Neutrophil (primary cell): Measurements from ENCODE around the gene IFIH1.

ENCODE experiments used
- H3K27ac ChIP-seq: fragments of 200-600 bp; sonication (generic); 2 replicates; pipeline ENCODE4 v1.5.1; 2016; ENCODE audit warnings: mild to moderate bottlenecking, moderate library complexity
- H3K27me3 ChIP-seq: fragments of 200-600 bp; sonication (generic); 2 replicates; pipeline ENCODE4 v1.6.0; 2016; ENCODE audit warnings: mild to moderate bottlenecking
- H3K36me3 ChIP-seq: fragments of 200-600 bp; sonication (generic); 2 replicates; pipeline ENCODE4 v1.5.1; 2017
- H3K4me1 ChIP-seq, 2 experiments: fragments of 200-600 bp in 1 of 2; sonication (generic) in 1 of 2; 1 replicate in 1 of 2; 2 replicates in 1 of 2; pipeline versions ENCODE4 v1.5.1 to v1.6.1; 2013 to 2016; ENCODE audit warnings: low read depth in 1 of 2, low read length in 1 of 2, mild to moderate bottlenecking in 1 of 2, moderate library complexity in 1 of 2; ENCODE audit not compliant: control insufficient read depth in 1 of 2, insufficient read depth in 1 of 2
- H3K4me3 ChIP-seq, 2 experiments: fragments of 200-600 bp in 1 of 2; sonication (generic) in 1 of 2; 1 replicate in 1 of 2; 2 replicates in 1 of 2; pipeline ENCODE4 v1.5.1; 2013 to 2016; ENCODE audit warnings: low read depth in 1 of 2, low read length in 1 of 2, mild to moderate bottlenecking in 1 of 2, moderate library complexity in 1 of 2
- H3K9me3 ChIP-seq: fragments of 200-600 bp; sonication (generic); 2 replicates; pipeline ENCODE4 v1.5.1; 2016
- TF ChIP-seq, protein P1 (sequence below): fragments of 200-600 bp; sonication (generic); IDR thresholded peaks from 2 replicates; pipeline ENCODE4 v1.5.1; 2016; ENCODE audit warnings: antibody characterized with exemption

The IFIH1 gene

GRCh38 chr2:162241571-162241970 is 76.9 kb downstream of the IFIH1 start:
- Histone ChIP-seq H3K27me3 (no peaks in the 10 kb centered on the region), H3K27ac (no peak overlapping the region), H3K4me3 (no peak overlapping the region), H3K9me3 (no peaks in the 10 kb centered on the region), H3K36me3 (no peaks in the 10 kb centered on the region), H3K4me1 (no peaks in the 10 kb centered on the region)
- TF ChIP-seq, protein P1, sequence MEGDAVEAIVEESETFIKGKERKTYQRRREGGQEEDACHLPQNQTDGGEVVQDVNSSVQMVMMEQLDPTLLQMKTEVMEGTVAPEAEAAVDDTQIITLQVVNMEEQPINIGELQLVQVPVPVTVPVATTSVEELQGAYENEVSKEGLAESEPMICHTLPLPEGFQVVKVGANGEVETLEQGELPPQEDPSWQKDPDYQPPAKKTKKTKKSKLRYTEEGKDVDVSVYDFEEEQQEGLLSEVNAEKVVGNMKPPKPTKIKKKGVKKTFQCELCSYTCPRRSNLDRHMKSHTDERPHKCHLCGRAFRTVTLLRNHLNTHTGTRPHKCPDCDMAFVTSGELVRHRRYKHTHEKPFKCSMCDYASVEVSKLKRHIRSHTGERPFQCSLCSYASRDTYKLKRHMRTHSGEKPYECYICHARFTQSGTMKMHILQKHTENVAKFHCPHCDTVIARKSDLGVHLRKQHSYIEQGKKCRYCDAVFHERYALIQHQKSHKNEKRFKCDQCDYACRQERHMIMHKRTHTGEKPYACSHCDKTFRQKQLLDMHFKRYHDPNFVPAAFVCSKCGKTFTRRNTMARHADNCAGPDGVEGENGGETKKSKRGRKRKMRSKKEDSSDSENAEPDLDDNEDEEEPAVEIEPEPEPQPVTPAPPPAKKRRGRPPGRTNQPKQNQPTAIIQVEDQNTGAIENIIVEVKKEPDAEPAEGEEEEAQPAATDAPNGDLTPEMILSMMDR, result no peak

DNA sequence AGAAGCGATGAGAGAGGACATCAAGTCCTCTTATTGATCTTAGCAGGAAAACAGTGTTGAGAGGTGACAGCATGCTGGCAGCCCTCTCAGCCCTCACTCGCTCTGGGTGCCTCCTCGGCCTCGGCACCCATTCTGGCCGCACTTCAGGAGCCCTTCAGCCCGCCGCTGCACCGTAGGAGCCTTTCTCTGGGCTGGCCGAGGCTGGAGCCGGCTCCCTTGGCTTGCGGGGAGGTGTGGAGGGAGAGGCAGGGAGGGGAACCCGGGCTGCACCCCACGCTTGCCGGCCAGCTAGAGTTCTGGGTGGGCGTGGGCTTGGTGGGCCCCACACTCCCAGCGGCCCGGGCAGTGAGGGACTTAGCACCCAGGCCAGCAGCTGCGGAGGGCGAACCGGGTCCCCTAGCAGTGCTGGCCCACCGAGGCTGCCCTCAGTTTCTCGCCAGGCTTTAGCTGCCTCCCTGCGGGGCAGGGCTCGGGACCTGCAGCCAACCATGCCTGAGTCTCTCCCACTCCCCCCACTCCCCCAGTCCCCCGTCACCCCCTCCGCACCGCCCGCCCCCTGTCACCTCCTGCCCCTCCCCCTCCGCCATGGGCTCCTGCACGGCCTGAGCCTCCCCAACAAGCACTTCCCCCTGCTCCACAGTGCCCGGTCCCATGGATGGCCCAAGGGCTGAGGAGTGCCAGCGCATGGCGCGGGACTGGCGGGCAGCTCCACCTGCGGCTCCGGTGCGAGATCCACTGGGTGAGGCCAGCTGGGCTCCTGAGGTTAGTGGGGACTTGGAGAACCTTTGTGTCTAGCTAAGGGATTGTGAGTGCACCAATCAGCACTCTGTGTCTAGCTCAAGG is 83.6 kb downstream of the IFIH1 start:
- Histone ChIP-seq H3K36me3 (no peaks in the 10 kb centered on the region), H3K4me1 (no peaks in the 10 kb centered on the region), H3K9me3 (no peaks in the 10 kb centered on the region), H3K27me3 (no peaks in the 10 kb centered on the region), H3K4me3 (no peak overlapping the region), H3K27ac (no peak overlapping the region)
- TF ChIP-seq, protein P1, result no peak

DNA sequence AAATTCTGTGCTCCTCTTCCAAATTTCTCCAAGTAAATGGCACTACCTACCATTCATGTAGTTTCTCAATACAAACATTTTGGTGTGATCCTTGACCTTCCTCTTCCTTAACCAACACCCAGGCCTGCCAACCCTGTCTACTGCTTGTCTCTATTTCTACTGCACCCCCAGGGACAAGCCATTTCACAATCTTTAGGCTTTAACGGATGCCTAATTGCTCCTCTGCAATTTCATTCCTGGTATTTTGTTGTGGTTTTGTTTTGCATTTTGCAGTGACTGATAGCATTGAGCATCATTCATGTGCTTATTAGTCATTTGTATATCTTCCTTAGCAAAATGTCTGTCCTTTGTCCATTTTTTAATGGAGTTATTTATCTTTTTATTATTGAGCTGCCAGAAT is 85.3 kb downstream of the IFIH1 start:
- no peak overlapping the region for H3K27ac ChIP-seq
- H3K9me3 ChIP-seq, result no peaks in the 10 kb centered on the region
- no peaks in the 10 kb centered on the region for H3K27me3 ChIP-seq
- no peak overlapping the region for H3K4me3 ChIP-seq
- H3K36me3 ChIP-seq, result no peaks in the 10 kb centered on the region
- no peaks in the 10 kb centered on the region for H3K4me1 ChIP-seq
- TF ChIP-seq, protein P1, result no peak

- TF ChIP-seq, protein P1, result no peak
- Histone ChIP-seq H3K9me3 (no peaks in the 10 kb centered on the region), H3K27ac (no peak overlapping the region)
Measured at GRCh38 chr2:162232671-162233070, 85.8 kb downstream of the IFIH1 start.

DNA sequence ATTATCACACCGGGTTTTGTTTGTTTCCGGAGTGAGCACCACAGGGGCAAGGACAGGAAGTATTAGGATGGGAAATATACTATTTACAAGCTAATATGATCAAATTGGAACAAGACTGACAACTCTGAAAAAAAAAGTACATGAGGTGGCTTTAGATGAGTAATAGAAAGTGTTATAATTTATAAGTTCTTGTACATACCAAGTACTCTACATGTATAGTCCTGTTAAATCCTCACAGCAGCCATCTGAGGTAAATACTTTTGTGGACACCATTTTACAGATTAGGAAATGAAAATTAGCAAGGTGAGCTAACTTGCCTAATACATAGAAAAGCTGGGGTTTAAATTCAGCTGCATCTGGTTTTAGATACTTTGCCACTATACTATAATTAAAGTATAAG is 86.5 kb downstream of the IFIH1 start:
- no peaks in the 10 kb centered on the region for H3K27me3 ChIP-seq
- H3K4me1 ChIP-seq, result no peaks in the 10 kb centered on the region
- TF ChIP-seq, protein P1, result no peak
- H3K4me3 ChIP-seq, result no peak overlapping the region
- H3K9me3 ChIP-seq, result no peaks in the 10 kb centered on the region
- no peaks in the 10 kb centered on the region for H3K36me3 ChIP-seq
- H3K27ac ChIP-seq, result no peak overlapping the region

More at GRCh38 chr2:162232671-162233070, 85.8 kb downstream of the IFIH1 start:
- no peaks in the 10 kb centered on the region for H3K27me3 ChIP-seq
- no peaks in the 10 kb centered on the region for H3K36me3 ChIP-seq
- H3K4me3 ChIP-seq, result no peak overlapping the region
- H3K4me1 ChIP-seq, result no peaks in the 10 kb centered on the region
